Subcutaneous abdominal adipose tissue (tissue), 5 donors: ENCODE results near the gene CASP10.
"Not testable (repeated sequence)": the region's sequence is repeated elsewhere in the genome, so short reads cannot be mapped to it uniquely, and the experiment has no call there.

Experiments used
- H3K27ac ChIP-seq: one replicate; pipeline ENCODE4 v1.7.0; 2013; ENCODE audit warnings: low read depth, mild to moderate bottlenecking, inconsistent platforms, low read length, moderate library complexity
- H3K27me3 ChIP-seq, 5 donors: one replicate each; pipeline ENCODE4 v1.7.0; 2013; ENCODE audit warnings: low read length in 5 of 5, inconsistent platforms in 1 of 5; ENCODE audit not compliant: control insufficient read depth in 5 of 5, insufficient read depth in 4 of 5
- H3K36me3 ChIP-seq, 5 donors: one replicate each; pipeline ENCODE4 v1.7.0; 2013; ENCODE audit warnings: low read length in 5 of 5; ENCODE audit not compliant: control insufficient read depth in 5 of 5, insufficient read depth in 5 of 5
- H3K4me1 ChIP-seq, 5 donors: one replicate each; pipeline ENCODE4 v1.7.0; 2013; ENCODE audit warnings: low read length in 5 of 5, mild to moderate bottlenecking in 3 of 5, moderate library complexity in 1 of 5; ENCODE audit not compliant: control insufficient read depth in 5 of 5, insufficient read depth in 5 of 5
- H3K4me3 ChIP-seq, 5 donors: one replicate each; pipeline ENCODE4 v1.7.0; 2013; ENCODE audit warnings: low read length in 5 of 5, low read depth in 1 of 5
- H3K9ac ChIP-seq, 5 donors: one replicate each; pipeline ENCODE4 v1.7.0; 2013; ENCODE audit warnings: low read length in 5 of 5, mild to moderate bottlenecking in 4 of 5, moderate library complexity in 3 of 5
- H3K9me3 ChIP-seq, 5 donors: one replicate each; pipeline ENCODE4 v1.7.0; 2013; ENCODE audit warnings: low read length in 5 of 5; ENCODE audit not compliant: control insufficient read depth in 5 of 5
- donor health status: healthy.
- donor health status: healthy.
- donor health status: healthy.
- donor health status: healthy.
- donor health status: healthy.

The CASP10 gene

DNA sequence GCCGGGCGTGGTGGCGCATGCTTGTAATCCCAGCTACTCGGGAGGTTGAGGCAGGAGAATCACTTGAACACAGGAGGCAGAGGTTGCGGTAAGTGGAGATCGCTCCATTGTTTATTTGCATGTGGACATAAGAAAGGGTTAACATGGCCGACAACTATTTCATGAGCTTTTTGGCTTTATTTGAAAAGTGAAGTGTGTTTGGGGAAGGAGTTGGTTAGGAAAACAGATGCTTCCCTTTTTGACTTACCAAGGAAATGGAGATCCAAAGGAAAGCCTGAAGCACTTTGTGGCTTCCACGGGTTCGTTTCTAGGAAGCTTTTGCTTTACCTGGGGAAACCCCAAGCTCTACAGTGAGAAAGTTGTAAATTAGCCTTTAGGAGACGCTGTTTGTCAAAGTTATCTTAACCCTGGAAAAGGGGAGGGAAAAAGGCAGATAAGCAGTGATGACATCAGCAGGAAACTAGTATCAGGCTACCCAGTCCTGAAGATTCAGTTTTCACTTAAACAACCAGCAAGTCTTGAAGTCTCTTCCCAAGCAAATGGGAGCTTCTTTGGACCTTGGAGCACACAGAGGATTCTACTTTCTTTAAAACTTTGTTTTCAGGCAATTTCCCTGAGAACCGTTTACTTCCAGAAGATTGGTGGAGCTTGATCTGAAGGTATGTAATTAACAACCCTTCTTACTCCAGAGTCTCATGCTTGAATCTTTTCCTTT, at the start of gene CASP10:
TSS of gene CASP10 (plus strand) at position 492 of the 715 bp plus-strand sequence. CDS start 2,637 bp downstream, outside the sequence.
- H3K27me3 ChIP-seq: no peaks in the 10 kb centered on the region
- H3K9ac ChIP-seq: peak within 1 kb of the TSS; percentile 58 to 79 (median 59)
- H3K36me3 ChIP-seq: peaks cover 0 to 5% (median 2%) of the 10 kb centered on the region in 5 donors
- H3K4me1 ChIP-seq: peaks cover 0 to 34% (median 20%) of the 10 kb centered on the region in 5 donors
- peak within 1 kb of the TSS; percentile 61 for H3K27ac ChIP-seq
- no peaks in the 10 kb centered on the region for H3K9me3 ChIP-seq
- H3K4me3 ChIP-seq: peak within 1 kb of the TSS; percentile 57 to 85 (median 70)

DNA sequence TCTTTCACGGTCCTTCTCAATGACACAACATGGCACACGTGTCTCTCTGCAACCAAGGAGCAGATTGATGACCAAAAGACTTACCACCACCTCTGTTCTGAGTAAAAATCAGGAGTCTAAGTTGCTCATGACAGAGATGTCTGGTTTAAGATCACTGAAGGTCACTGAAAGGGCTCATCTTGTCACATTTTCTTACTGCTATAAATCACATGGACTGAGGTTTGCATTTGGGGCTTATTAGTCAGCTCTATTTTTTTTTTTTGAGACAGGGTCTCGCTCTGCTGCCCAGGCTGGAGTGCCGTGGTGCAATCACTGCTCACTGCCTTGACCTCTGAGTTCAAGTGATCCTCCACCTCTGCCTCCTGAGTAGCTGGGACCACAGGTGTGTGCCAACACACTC, 47.6 kb upstream of the CASP10 start:
- no peaks in the 10 kb centered on the region for H3K27me3 ChIP-seq
- H3K9me3 ChIP-seq: no peaks in the 10 kb centered on the region
- peaks cover 20 to 68% (median 51%) of the 10 kb centered on the region in 5 donors for H3K36me3 ChIP-seq
- H3K4me1 ChIP-seq: peaks cover 12 to 57% (median 42%) of the 10 kb centered on the region in 5 donors
- peak overlapping the region; percentile 73 for H3K27ac ChIP-seq
- no peak overlapping the region for H3K4me3 ChIP-seq
- H3K9ac ChIP-seq: no peak overlapping the region

DNA sequence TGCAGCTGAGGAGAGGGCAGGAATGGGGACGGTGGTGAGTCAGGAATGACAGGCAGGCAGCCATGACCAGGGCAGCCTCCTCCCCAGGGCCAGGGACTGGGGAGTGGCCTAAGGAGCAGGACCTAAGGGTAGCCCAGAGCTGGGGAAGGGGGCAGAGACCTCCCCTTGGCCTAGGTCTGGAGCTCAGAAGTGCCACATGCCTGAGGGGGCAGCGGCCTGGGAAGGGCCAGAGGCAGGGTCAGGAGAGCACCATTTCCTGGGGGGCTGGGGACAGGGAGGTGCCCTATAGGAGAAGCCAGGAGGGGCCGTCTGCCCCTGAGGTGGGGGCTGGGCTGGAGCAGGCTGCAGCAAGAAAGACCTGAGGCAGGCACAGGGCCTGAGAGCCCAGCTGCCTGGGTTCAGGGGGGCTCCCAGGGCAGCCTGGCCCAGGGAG, 46.0 kb upstream of the CASP10 start:
- Histone ChIP-seq H3K27me3 (no peaks in the 10 kb centered on the region), H3K27ac (peak overlapping the region; percentile 73), H3K4me1 (peaks cover 6 to 42% (median 27%) of the 10 kb centered on the region in 5 donors), H3K9ac (peak overlapping the region in 1 of 5 donors; percentile 2), H3K36me3 (peaks cover 30 to 77% (median 52%) of the 10 kb centered on the region in 5 donors), H3K9me3 (no peaks in the 10 kb centered on the region), H3K4me3 (peak overlapping the region in 1 of 5 donors; percentile 16)

DNA sequence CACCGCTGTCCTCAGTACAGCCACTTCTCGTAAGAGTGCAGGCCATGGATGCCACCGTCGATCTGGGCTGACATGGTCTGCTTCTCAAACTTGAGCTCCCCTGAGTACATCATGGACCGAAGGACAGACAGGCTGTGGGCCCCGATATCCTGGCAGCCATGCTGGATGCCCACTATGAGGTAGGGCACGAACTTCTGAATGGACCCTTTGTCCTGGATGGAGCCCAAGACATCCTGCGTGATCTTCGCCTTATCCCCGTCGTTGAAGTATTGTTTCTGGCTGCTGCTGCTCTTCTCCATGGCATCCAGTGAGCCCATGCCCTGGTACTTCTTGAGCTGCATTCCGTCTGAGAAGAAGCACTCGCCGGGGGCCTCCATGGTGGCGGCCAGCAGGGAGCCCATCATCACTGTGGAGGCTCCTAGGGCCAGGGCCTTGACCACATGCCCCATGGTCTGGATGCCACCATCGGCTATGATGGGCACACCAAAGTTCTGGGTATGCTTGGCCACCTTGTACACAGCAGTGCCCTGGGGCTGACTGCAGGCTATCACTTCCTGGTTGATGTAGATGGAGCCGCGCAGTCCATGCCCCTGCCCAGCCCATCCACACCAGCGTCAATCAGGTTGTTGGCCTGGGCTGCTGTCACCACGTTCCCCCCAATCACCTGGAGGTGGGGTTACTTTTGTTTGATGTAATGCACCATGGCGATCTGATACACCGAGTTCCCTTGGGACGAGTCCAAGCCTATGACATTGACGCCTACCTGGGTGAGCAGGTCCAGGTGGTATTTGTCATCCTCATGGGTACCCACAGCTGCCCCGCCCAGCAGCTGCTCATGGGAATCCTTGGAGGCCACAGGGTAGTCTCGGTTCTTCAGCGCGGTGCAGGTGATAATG, 45.2 kb upstream of the CASP10 start:
- no peak overlapping the region for H3K4me3 ChIP-seq
- peaks cover 32 to 78% (median 56%) of the 10 kb centered on the region in 5 donors for H3K36me3 ChIP-seq
- no peak overlapping the region for H3K9ac ChIP-seq
- peak overlapping the region; percentile 73 for H3K27ac ChIP-seq
- peaks cover 6 to 34% (median 20%) of the 10 kb centered on the region in 5 donors for H3K4me1 ChIP-seq
- H3K9me3 ChIP-seq: no peaks in the 10 kb centered on the region
- no peaks in the 10 kb centered on the region for H3K27me3 ChIP-seq

GRCh38 chr2:201138401-201138970, 44.5 kb upstream of the CASP10 start:
- Histone ChIP-seq H3K27me3 (no peaks in the 10 kb centered on the region), H3K36me3 (peaks cover 26 to 78% (median 54%) of the 10 kb centered on the region in 5 donors), H3K27ac (no peak overlapping the region), H3K4me1 (peaks cover 3 to 27% (median 14%) of the 10 kb centered on the region in 5 donors), H3K4me3 (no peak overlapping the region), H3K9me3 (no peaks in the 10 kb centered on the region), H3K9ac (no peak overlapping the region)

DNA sequence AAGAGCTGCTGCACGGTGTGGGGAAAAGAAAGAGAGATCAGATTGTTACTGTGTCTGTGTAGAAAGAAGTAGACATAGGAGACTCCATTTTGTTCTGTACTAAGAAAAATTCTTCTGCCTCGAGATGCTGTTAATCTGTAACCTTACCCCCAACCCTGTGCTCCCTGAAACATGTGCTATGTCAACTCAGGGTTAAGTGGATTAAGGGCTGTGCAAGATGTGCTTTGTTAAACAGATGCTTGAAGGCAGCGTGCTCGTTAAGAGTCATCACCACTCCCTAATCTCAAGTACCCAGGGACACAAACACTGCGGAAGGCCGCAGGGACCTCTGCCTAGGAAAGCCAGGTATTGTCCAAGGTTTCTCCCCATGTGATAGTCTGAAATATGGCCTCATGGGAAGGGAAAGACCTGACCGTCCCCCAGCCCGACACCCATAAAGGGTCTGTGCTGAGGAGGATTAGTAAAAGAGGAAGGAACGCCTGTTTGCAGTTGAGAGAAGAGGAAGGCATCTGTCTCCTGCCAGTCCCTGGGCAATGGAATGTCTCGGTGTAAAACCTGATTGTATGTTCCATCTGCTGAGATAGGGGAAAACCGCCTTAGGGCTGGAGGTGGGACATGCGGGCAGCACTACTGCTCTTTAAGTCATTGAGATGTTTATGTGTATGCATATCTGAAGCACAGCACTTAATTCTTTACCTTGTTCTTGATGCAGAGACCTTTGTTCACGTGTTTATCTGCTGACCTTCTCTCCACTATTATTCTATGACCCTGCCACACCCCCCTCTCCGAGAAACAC, 43.8 kb upstream of the CASP10 start:
- Histone ChIP-seq H3K36me3 (peaks cover 29 to 85% (median 58%) of the 10 kb centered on the region in 5 donors), H3K4me1 (peaks cover 3 to 27% (median 14%) of the 10 kb centered on the region in 5 donors)
- not testable (repeated sequence) for H3K9me3 ChIP-seq, H3K9ac ChIP-seq, H3K27ac ChIP-seq, H3K4me3 ChIP-seq, H3K27me3 ChIP-seq

GRCh38 chr2:201139836-201140604, 42.9 kb upstream of the CASP10 start:
- H3K9me3 ChIP-seq: no peaks in the 10 kb centered on the region
- peaks cover 33 to 91% (median 64%) of the 10 kb centered on the region in 5 donors for H3K36me3 ChIP-seq
- no peak overlapping the region for H3K9ac ChIP-seq
- H3K4me1 ChIP-seq: peaks cover 3 to 23% (median 14%) of the 10 kb centered on the region in 5 donors
- no peaks in the 10 kb centered on the region for H3K27me3 ChIP-seq
- no peak overlapping the region for H3K4me3 ChIP-seq
- no peak overlapping the region for H3K27ac ChIP-seq

GRCh38 chr2:201144101-201145051, 38.6 kb upstream of the CASP10 start:
- no peaks in the 10 kb centered on the region for H3K27me3 ChIP-seq
- peak overlapping the region; percentile 19 for H3K27ac ChIP-seq
- H3K4me3 ChIP-seq: no peak overlapping the region
- peaks cover 0 to 7% (median 0%) of the 10 kb centered on the region in 5 donors for H3K4me1 ChIP-seq
- H3K36me3 ChIP-seq: peaks cover 40 to 81% (median 51%) of the 10 kb centered on the region in 5 donors
- H3K9ac ChIP-seq: no peak overlapping the region
- H3K9me3 ChIP-seq: no peaks in the 10 kb centered on the region
